NCI-H1694 (cell line): ENCODE data around the gene ACBD6.

Experiments
- DNase-seq: peaks from one replicate; lab custom pipeline; 2025; lab: John Stamatoyannopoulos, UW

ACBD6 gene

DNA sequence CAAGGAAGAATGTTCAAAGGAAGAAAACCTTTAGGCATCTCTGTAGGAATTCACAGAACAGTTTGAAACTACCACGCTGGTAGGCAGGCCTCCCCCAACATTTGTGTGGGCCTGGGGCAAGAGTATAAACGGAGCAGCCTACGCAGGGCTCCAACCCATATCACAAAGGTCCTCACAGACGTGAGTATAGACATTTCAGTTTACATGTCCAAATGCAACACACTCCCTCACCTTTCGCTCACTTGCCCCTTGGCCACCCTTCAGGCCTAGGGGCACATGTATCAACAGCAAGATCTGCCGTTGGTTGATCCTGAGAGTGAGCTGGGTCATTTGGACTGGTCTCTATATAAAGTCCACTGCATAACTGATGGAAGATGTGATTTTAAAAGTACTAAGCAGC lies 133.3 kb downstream of the ACBD6 start:
- DNase-seq = no peak

GRCh38 chr1:180366371-180367068 lies 135.9 kb downstream of the ACBD6 start:
- DNase-seq = no peak

- DNase-seq = no peak
Measured at GRCh38 chr1:180365039-180365438, 137.3 kb downstream of the ACBD6 start.

DNA sequence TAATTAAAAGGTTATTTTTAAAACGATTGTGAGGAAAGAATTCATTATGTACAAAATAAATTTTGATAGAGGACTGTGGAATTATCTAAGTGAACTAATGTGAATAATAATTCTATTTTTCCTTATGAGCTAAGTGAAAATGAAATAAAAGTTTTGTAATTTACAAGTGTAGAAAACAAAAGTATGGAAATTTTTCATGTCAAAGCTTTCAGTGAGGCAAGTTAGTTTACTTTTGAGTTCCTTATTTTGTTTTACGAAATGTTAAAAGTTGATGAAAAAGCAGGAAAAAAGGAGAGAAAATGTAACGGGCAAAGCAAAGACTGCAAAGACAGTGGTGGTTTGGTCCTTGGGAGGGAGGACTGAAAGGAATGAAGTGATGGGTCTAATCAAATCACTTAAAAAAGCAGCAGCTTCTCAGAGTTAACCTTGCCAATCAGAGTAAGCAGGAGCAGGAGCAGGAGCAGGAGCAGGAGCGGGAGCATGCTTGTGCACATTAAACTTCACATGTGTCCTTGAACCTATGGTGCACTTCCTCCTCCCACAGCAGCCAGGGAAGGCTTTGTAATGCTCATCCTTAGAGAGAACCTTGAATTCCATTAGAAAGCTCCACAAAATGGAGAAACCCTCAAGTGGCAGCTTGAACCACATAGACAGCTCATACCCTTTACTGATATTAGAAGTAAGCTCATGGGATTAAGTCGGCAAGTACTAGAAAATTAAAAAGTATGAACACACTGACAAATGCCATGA lies 139.0 kb downstream of the ACBD6 start:
- no peak for DNase-seq

GRCh38 chr1:180360333-180361075 lies 141.9 kb downstream of the ACBD6 start:
- no peak for DNase-seq

- DNase-seq = peak; percentile 67
Measured at GRCh38 chr1:180358649-180359048, 143.7 kb downstream of the ACBD6 start.

DNA sequence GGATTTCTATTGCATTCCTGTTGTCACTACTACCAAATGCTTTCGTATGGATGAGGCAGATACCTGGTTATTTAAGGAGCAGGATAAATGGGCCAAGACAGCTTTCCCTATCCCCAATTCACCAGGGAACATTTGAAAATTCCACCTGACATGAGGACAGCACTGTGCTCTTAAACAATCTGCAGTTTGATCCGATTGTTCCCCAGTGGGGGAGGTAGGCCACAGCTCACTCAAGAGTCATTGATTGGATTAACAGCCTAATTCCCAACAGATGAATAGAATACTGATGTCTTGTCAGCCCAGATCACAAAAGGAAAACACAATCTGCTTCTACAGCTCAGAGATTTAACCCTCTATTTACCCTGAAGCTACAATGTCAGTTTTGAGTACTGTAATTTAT lies 148.4 kb downstream of the ACBD6 start:
- DNase-seq = peak; percentile 41

DNA sequence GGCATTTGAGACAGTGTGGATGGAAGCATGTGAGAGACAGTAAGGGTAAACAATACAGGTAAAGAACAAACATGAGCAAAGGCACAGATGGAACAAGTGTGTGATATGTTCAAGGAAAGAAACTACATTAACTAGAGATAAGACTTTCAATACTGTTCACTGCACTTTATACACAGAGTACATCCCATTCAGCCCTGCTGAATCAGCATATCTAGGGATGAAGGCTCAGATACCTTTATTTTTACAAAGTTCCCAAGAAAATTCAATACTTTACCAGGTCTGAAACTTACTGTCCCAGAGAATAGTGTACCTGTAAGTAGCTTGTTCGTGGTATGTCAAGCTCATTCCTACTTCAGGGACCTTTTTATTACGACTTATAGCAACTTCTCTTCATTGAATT lies 149.8 kb downstream of the ACBD6 start:
- DNase-seq = no peak

DNA sequence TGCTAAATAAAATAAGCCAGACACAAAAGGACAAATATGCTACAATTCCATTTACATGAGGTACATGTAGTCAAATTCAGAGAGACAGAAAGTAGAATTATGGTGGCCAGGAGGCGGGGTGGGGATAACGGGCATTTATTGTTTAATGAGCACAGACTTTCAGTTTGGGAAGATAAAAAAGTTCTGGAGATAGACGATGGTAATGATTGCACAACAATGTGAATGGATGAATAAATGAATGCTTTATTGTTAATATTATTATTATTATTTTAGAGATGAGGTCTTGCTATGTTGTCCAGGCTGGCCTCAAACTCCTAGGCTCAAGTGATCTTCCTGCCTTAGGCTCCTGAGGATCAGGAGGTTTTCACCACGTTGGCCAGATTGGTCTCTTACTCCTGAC lies 150.4 kb downstream of the ACBD6 start:
- DNase-seq = no peak

GRCh38 chr1:180345148-180345547 lies 157.2 kb downstream of the ACBD6 start:
- DNase-seq = no peak

DNA sequence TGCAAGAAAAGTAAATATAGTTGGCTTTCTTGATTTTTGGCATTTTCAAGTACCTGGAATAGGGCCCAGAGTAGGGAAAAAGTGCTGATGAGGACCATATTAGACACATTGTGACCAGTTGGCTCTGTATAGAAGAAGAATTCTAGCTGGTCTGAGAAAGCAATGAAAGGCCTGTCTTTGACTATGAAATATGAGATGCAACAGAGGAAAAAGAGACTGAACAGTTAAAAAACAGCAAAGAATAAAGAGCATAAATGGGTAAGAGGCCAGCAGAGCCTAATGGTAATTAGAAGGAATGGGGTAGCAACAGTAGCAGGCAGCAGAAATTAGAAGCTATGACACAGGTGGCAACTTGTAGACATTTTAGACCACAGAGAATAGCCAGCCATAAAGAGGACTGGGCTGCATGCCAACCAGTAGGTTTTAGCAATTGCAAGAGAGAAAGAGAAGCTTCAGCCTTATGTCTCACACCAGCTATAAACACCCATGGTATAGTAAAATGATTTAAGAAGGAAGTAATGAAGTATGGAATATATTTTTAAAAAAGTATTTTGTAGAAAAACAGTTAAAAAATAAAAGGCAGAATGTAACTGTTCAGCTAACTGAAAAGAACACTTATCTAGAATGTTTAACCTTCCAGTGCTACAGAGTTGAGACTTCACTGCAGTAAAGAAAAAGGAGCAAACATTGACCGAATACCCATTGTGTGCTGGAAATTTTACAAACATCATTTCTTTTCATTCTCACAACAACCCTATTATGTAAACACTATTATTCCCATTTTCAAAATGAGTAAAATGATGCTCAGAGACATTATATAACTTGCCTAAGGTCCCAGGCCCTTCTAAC lies 158.2 kb downstream of the ACBD6 start:
- peak; percentile 78 for DNase-seq

- no peak for DNase-seq
Measured at GRCh38 chr1:180327089-180327488, 175.3 kb downstream of the ACBD6 start.

- no peak for DNase-seq
Measured at GRCh38 chr1:180312926-180313325, 189.5 kb downstream of the ACBD6 start.

- no peak for DNase-seq
Measured at GRCh38 chr1:180311011-180311730, 191.2 kb downstream of the ACBD6 start.

- no peak for DNase-seq
Measured at GRCh38 chr1:180310095-180310494, 192.3 kb downstream of the ACBD6 start.

DNA sequence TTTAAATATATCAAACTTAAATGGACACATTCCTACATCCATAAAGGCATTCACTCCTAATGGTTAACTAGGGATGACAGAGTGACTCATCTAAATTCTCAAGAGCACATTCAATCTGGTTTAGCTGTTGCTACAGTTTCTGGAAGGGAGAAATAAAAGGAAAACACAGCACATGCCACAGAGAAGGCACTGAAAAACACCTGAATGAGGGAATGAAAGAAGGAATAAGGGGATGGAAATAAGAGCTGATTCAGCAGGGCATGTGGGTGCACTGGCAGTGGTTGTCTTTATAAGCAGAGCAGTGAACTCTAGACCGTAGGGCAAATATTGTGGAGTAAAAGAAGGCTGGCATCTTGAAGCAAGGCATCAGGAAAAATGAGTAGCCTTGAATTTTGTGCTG lies 193.0 kb downstream of the ACBD6 start:
- DNase-seq = no peak

- no peak for DNase-seq
Measured at GRCh38 chr1:180301135-180301742, 201.1 kb downstream of the ACBD6 start.

GRCh38 chr1:180299479-180300221 lies 202.7 kb downstream of the ACBD6 start:
- DNase-seq = peak; percentile 32

- no peak for DNase-seq
Measured at GRCh38 chr1:180295999-180296398, 206.4 kb downstream of the ACBD6 start.

DNA sequence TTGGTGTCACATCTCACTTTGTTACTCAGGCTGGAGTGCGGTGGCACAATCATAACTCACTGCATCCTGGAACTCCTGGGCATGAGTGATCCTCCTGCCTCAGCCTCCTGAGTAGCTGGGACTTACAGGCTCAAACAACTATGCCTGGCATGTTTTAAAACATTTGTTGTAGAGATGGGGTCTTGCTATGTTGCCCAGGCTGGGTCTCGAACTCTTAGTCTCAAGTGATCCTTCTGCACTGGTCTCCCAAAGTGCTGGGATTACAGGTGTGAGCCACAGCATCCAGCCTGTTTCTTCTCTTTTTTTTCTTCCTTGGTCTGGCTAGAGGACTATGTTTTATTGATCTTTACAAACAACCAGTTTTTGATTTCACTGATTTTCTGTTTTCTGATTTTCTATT lies 207.7 kb downstream of the ACBD6 start:
- no peak for DNase-seq
